ENCODE results near the gene RBM17. TPM values are rescaled to one million over a fixed set of nuclear protein-coding genes. Genes with fewer than 3 reads are reported as not detected.

The RBM17 gene
- total RNA-seq, 2 donors from 2014 or later, result 54.5 to 57.0 TPM

DNA sequence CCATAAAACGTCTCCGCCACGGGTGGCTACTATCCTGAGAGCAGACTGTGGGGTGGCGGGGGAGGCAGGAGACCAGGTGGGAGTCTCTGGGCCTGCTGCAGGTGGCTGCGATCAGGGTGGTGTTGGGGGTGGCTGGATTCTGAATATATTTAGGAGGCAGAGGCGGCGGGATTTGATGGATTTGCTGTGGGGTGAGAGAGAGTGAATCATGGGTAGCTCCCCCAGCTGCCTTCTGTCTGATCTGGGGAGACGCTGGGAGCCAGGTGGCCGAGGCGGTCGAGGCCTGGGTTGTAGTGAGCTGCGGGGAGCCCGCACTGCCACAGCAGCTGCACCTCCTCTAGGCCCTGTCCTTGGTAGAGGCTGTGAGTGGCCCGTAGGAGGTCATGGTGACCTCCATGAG is 65.7 kb downstream of the RBM17 start:
- H3K9me3 ChIP-seq, result no peaks in the 10 kb centered on the region
- H3K27me3 ChIP-seq, result no peaks in the 10 kb centered on the region
- intact Hi-C loops (cut with DNase I), result no loop called here
- H3K36me3 ChIP-seq (replicated peaks in 1 of 2; ENCODE audit: insufficient read depth in 1 of 2, low read depth in 2 of 2), result no peaks in the 10 kb centered on the region
- no peak overlapping the region for H3K27ac ChIP-seq
- ATAC-seq (no peak), DNase-seq (no peak)
- no peak overlapping the region for H3K4me3 ChIP-seq
- TF ChIP-seq POLR2A (IDR thresholded peaks at IDR 0.05), result no peak
- TF ChIP-seq CTCF (IDR thresholded peaks at IDR 0.05), result no peak
- H3K4me1 ChIP-seq, result peaks cover 6% of the 10 kb centered on the region
- 90 to 96% methylated on average over 13 to 14 of the region's 14 CpGs for WGBS, 2 donors

- H3K9me3 ChIP-seq, result no peaks in the 10 kb centered on the region
- H3K4me3 ChIP-seq, result no peak overlapping the region
- H3K36me3 ChIP-seq (replicated peaks in 1 of 2; ENCODE audit: insufficient read depth in 1 of 2, low read depth in 2 of 2), result no peaks in the 10 kb centered on the region
- ATAC-seq (no peak), DNase-seq (no peak)
- H3K4me1 ChIP-seq, result peaks cover 10% of the 10 kb centered on the region
- intact Hi-C loops (cut with DNase I), result no loop called here
- 95 to 98% methylated on average over 6 to 7 of the region's 7 CpGs for whole genome bisulfite sequencing, 2 donors
- H3K27me3 ChIP-seq, result no peaks in the 10 kb centered on the region
- no peak overlapping the region for H3K27ac ChIP-seq
- TF ChIP-seq POLR2A (IDR thresholded peaks at IDR 0.05) (no peak), CTCF (IDR thresholded peaks at IDR 0.05) (no peak)
Observed at GRCh38 chr10:6158276-6158675, 69.4 kb downstream of the RBM17 start.

DNA sequence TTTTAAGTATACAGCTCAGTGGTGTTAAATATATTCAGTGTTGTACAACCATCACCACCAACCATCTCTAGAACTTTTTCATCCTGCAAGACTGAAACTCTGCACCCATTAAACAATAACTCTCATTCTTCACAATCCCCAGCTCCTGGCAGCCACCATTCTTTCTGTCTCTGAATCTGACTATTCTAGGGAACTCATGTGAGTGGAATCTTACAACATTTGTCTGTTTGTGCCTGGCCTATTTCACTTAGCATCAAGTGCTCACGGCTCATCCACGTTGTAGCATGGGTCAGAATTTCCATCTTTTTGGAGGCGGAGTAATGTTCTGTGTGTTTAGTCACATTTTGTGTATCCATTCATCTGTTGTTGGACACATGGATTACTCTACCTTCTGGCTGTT is 73.1 kb downstream of the RBM17 start:
- no peak overlapping the region for H3K27ac ChIP-seq
- ATAC-seq (no peak), DNase-seq (no peak)
- intact Hi-C loops (cut with DNase I), result no loop called here
- H3K9me3 ChIP-seq, result no peaks in the 10 kb centered on the region
- H3K27me3 ChIP-seq, result no peaks in the 10 kb centered on the region
- H3K4me1 ChIP-seq, result peaks cover 34% of the 10 kb centered on the region
- no peak overlapping the region for H3K4me3 ChIP-seq
- 69 to 74% methylated on average over 3 of the region's 3 CpGs for WGBS, 2 donors
- TF ChIP-seq CTCF (IDR thresholded peaks at IDR 0.05) (no peak), POLR2A (IDR thresholded peaks at IDR 0.05) (no peak)
- H3K36me3 ChIP-seq (replicated peaks in 1 of 2; ENCODE audit: insufficient read depth in 1 of 2, low read depth in 2 of 2), result no peaks in the 10 kb centered on the region

- DNase-seq (peak in 3 of 4 donors; percentile 30 to 40 (median 34)), ATAC-seq (no peak)
- H3K36me3 ChIP-seq (replicated peaks in 1 of 2; ENCODE audit: insufficient read depth in 1 of 2, low read depth in 2 of 2), result no peaks in the 10 kb centered on the region
- 51 to 55% methylated on average over 12 of the region's 12 CpGs for WGBS, 2 donors
- H3K4me3 ChIP-seq, result no peak overlapping the region
- H3K9me3 ChIP-seq, result no peaks in the 10 kb centered on the region
- H3K4me1 ChIP-seq, result peaks cover 34% of the 10 kb centered on the region
- TF ChIP-seq POLR2A (IDR thresholded peaks at IDR 0.05), result no peak
- TF ChIP-seq CTCF (IDR thresholded peaks at IDR 0.05), result no peak
- intact Hi-C loops (cut with DNase I), result no loop called here
- H3K27ac ChIP-seq, result peak overlapping the region; percentile 88 to 96 (median 96)
- no peaks in the 10 kb centered on the region for H3K27me3 ChIP-seq
Observed at GRCh38 chr10:6162589-6163356, 73.9 kb downstream of the RBM17 start.
